ENCODE results near the gene EPHB6.

Gene EPHB6

GRCh38 chr7:142867097-142867378, 12.2 kb downstream of the EPHB6 start:
- DNase-seq: no peak

- DNase-seq: no peak
Measured at GRCh38 chr7:142867398-142868187, 12.7 kb downstream of the EPHB6 start.

- no peak for DNase-seq
Measured at GRCh38 chr7:142868188-142868985, 13.5 kb downstream of the EPHB6 start.

GRCh38 chr7:142868986-142869415, 14.1 kb downstream of the EPHB6 start:
- DNase-seq: no peak

- DNase-seq: no peak
Measured at GRCh38 chr7:142869434-142869833, 14.6 kb downstream of the EPHB6 start.

GRCh38 chr7:142870147-142870559, 15.3 kb downstream of the EPHB6 start:
- DNase-seq: no peak

GRCh38 chr7:142870566-142871259, 15.8 kb downstream of the EPHB6 start:
- no peak for DNase-seq

- no peak for DNase-seq
Measured at GRCh38 chr7:142871260-142872105, 16.6 kb downstream of the EPHB6 start.

GRCh38 chr7:142872106-142872675, 17.3 kb downstream of the EPHB6 start:
- no peak for DNase-seq

GRCh38 chr7:142873281-142873784, 18.5 kb downstream of the EPHB6 start:
- no peak for DNase-seq

- no peak for DNase-seq
Measured at GRCh38 chr7:142873871-142874270, 19.0 kb downstream of the EPHB6 start.

- no peak for DNase-seq
Measured at GRCh38 chr7:142874409-142874808, 19.5 kb downstream of the EPHB6 start.

GRCh38 chr7:142874837-142875236, 20.0 kb downstream of the EPHB6 start:
- DNase-seq: no peak

GRCh38 chr7:142875456-142875855, 20.6 kb downstream of the EPHB6 start:
- no peak for DNase-seq

GRCh38 chr7:142876236-142876960, 21.5 kb downstream of the EPHB6 start:
- no peak for DNase-seq

GRCh38 chr7:142876991-142877910, 22.4 kb downstream of the EPHB6 start:
- no peak for DNase-seq

- no peak for DNase-seq
Measured at GRCh38 chr7:142878315-142878714, 23.4 kb downstream of the EPHB6 start.

GRCh38 chr7:142879060-142879459, 24.2 kb downstream of the EPHB6 start:
- DNase-seq: no peak

GRCh38 chr7:142880876-142881505, 26.1 kb downstream of the EPHB6 start:
- peak in 2 of 4 experiments; percentile 15 to 21 for DNase-seq

Measured in activated naive CD4-positive, alpha-beta T cell (primary cell).